Measurements from ENCODE around the gene RFX4. TPM values are rescaled to one million over a fixed set of nuclear protein-coding genes. Genes with fewer than 3 reads are reported as not detected.

Gene RFX4
- total and polyA plus RNA-seq, 2 donors (not counting 1 experiment from before 2014, with no cell fraction given): not detected

DNA sequence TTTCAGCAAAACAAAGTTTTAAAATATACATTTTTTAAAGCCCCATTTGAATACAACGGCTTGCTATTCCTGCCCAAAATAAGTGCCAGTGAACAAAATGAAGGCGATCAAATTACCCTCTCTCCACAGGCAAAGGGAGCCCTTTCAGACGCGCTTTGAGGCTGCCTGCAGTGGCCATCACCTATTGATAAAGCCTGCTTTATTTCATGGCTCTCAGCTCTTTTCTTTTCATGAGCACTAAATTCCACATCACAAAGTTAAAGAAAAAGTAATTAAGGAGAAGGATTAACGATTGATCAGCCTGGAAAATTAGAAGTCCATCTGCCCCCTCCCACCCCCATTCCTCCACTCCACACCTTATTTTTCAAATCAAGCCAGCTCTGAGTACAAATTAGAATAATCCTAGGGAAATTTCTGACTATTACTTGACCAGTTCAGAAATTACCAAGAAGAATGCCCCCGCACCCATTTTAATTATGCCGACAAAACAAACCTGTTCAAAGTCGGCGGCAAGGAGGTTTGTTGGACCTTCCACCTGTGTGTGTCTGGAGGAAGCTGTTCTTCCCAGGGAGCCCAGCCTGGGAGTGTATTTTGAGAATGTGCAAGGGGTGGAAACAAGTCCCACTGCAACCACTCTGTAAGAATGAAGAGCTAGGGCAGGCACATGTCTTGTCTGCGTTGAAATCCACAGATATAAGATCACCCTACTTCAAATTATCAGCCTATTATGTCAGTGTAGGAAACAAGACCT lies 127.5 kb downstream of the RFX4 start:
- Histone ChIP-seq H3K79me2 (ENCODE audit: control insufficient read depth, insufficient read depth, low read length) (no peaks in the 10 kb centered on the region), H2AFZ (ENCODE audit: low read length) (no peak overlapping the region), H3K4me3 (replicated peaks in 1 of 4; ENCODE audit: control extremely low read depth in 1 of 4, insufficient read depth in 1 of 4, low read depth in 3 of 4, low read length in 4 of 4) (no peak overlapping the region), H3K4me2 (ENCODE audit: extremely low read depth, insufficient read depth, low read length) (no peak overlapping the region), H3K36me3 (ENCODE audit: control insufficient read depth, insufficient read depth, low read length) (no peaks in the 10 kb centered on the region), H3K9ac (ENCODE audit: insufficient read depth, low read length) (no peak overlapping the region), H4K20me1 (ENCODE audit: control insufficient read depth, extremely low read depth, insufficient read depth, low read length) (no peaks in the 10 kb centered on the region), H3K9me3 (ENCODE audit: control insufficient read depth, insufficient read depth, low read depth, low read length) (no peaks in the 10 kb centered on the region), H3K27me3 (ENCODE audit: control insufficient read depth, insufficient read depth, low read length) (no peaks in the 10 kb centered on the region), H3K27ac (ENCODE audit: insufficient read depth, low read length) (no peak overlapping the region), H3K4me1 (ENCODE audit: control insufficient read depth, extremely low read depth, insufficient read depth, low read length) (no peaks in the 10 kb centered on the region)
- no peak for DNase-seq (ENCODE audit: low read depth in 2 of 2)
- TF ChIP-seq EZH2 (IDR thresholded peaks at IDR 0.05; ENCODE audit: low read length, missing control alignments): no peak
- TF ChIP-seq, protein P1, sequence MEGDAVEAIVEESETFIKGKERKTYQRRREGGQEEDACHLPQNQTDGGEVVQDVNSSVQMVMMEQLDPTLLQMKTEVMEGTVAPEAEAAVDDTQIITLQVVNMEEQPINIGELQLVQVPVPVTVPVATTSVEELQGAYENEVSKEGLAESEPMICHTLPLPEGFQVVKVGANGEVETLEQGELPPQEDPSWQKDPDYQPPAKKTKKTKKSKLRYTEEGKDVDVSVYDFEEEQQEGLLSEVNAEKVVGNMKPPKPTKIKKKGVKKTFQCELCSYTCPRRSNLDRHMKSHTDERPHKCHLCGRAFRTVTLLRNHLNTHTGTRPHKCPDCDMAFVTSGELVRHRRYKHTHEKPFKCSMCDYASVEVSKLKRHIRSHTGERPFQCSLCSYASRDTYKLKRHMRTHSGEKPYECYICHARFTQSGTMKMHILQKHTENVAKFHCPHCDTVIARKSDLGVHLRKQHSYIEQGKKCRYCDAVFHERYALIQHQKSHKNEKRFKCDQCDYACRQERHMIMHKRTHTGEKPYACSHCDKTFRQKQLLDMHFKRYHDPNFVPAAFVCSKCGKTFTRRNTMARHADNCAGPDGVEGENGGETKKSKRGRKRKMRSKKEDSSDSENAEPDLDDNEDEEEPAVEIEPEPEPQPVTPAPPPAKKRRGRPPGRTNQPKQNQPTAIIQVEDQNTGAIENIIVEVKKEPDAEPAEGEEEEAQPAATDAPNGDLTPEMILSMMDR (conservative IDR thresholded peaks at IDR 0.05 in 1 of 2, IDR thresholded peaks at IDR 0.05 in 1 of 2; ENCODE audit: low read depth in 1 of 2, low read length in 2 of 2): no peak

DNA sequence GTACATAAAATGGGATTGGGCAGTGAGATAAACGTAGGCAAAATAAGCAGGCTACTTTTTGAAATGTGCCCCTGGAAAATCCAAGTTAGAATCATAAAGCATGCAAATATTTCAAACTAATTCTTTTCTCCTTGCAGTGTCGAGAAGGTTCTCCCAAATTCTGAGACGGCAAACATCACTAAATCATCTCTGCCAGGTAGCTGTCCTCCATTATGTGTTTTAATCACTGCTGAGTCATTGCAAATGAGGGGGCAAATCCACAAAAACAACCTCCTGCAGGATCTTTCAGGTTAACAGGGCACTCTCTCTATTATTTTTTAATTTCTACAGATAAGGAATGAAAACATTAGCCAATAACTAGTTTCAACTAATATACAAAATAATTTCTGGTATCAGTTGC lies 128.5 kb downstream of the RFX4 start:
- H3K9me3 ChIP-seq (ENCODE audit: control insufficient read depth, insufficient read depth, low read depth, low read length): no peaks in the 10 kb centered on the region
- H3K4me2 ChIP-seq (ENCODE audit: extremely low read depth, insufficient read depth, low read length): no peak overlapping the region
- no peak overlapping the region for H3K4me3 ChIP-seq (replicated peaks in 1 of 4; ENCODE audit: control extremely low read depth in 1 of 4, insufficient read depth in 1 of 4, low read depth in 3 of 4, low read length in 4 of 4)
- no peak overlapping the region for H2AFZ ChIP-seq (ENCODE audit: low read length)
- no peak for DNase-seq (ENCODE audit: low read depth in 2 of 2)
- H3K4me1 ChIP-seq (ENCODE audit: control insufficient read depth, extremely low read depth, insufficient read depth, low read length): no peaks in the 10 kb centered on the region
- no peaks in the 10 kb centered on the region for H3K27me3 ChIP-seq (ENCODE audit: control insufficient read depth, insufficient read depth, low read length)
- no peak overlapping the region for H3K27ac ChIP-seq (ENCODE audit: insufficient read depth, low read length)
- no peaks in the 10 kb centered on the region for H4K20me1 ChIP-seq (ENCODE audit: control insufficient read depth, extremely low read depth, insufficient read depth, low read length)
- no peaks in the 10 kb centered on the region for H3K79me2 ChIP-seq (ENCODE audit: control insufficient read depth, insufficient read depth, low read length)
- H3K9ac ChIP-seq (ENCODE audit: insufficient read depth, low read length): no peak overlapping the region
- no peaks in the 10 kb centered on the region for H3K36me3 ChIP-seq (ENCODE audit: control insufficient read depth, insufficient read depth, low read length)
- TF ChIP-seq EZH2 (IDR thresholded peaks at IDR 0.05; ENCODE audit: low read length, missing control alignments): no peak
- TF ChIP-seq, protein P1 (conservative IDR thresholded peaks at IDR 0.05 in 1 of 2, IDR thresholded peaks at IDR 0.05 in 1 of 2; ENCODE audit: low read depth in 1 of 2, low read length in 2 of 2): no peak

DNA sequence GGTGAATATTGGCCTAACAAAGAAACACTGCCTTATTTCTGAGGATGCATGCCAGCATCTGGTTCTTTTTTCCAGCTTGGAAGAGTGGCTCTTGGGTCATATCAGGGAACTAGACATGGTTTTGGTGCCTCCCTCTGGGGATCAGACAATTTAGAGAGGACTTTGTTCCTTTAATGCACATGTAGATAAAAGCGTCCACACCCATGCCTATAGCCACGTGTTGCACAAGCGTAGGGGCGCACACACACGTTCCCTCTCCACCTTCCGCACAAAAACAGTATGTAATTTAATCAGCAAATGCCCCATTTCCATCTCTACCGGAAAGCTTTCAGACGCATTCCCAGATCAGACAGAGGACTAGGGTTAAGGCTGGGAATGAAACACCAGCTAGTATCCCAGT lies 130.0 kb downstream of the RFX4 start:
- TF ChIP-seq, protein P1 (conservative IDR thresholded peaks at IDR 0.05 in 1 of 2, IDR thresholded peaks at IDR 0.05 in 1 of 2; ENCODE audit: low read depth in 1 of 2, low read length in 2 of 2): no peak
- TF ChIP-seq EZH2 (IDR thresholded peaks at IDR 0.05; ENCODE audit: low read length, missing control alignments): no peak
- Histone ChIP-seq H3K27ac (ENCODE audit: insufficient read depth, low read length) (no peak overlapping the region), H3K4me2 (ENCODE audit: extremely low read depth, insufficient read depth, low read length) (no peak overlapping the region), H3K9ac (ENCODE audit: insufficient read depth, low read length) (no peak overlapping the region), H3K36me3 (ENCODE audit: control insufficient read depth, insufficient read depth, low read length) (no peaks in the 10 kb centered on the region), H3K27me3 (ENCODE audit: control insufficient read depth, insufficient read depth, low read length) (no peaks in the 10 kb centered on the region), H2AFZ (ENCODE audit: low read length) (no peak overlapping the region), H3K9me3 (ENCODE audit: control insufficient read depth, insufficient read depth, low read depth, low read length) (no peaks in the 10 kb centered on the region), H3K79me2 (ENCODE audit: control insufficient read depth, insufficient read depth, low read length) (no peaks in the 10 kb centered on the region), H4K20me1 (ENCODE audit: control insufficient read depth, extremely low read depth, insufficient read depth, low read length) (no peaks in the 10 kb centered on the region), H3K4me3 (replicated peaks in 1 of 4; ENCODE audit: control extremely low read depth in 1 of 4, insufficient read depth in 1 of 4, low read depth in 3 of 4, low read length in 4 of 4) (no peak overlapping the region), H3K4me1 (ENCODE audit: control insufficient read depth, extremely low read depth, insufficient read depth, low read length) (no peaks in the 10 kb centered on the region)
- DNase-seq (ENCODE audit: low read depth in 2 of 2): no peak
